ENCODE measurements around the gene CTNNA3.

CTNNA3 gene

GRCh38 chr10:65945061-65945460 is 1750.9 kb downstream of the CTNNA3 start:
- in situ Hi-C loops (cut with HindIII; ENCODE audit: low pct_unique_long_range_greater_than_20kb, low sequenced_read_pairs) = no loop called here
- TF ChIP-seq JUND (IDR thresholded peaks at IDR 0.05; ENCODE audit: low read depth) = no peak
- DNase-seq (ENCODE audit: low read depth in 1 of 2, low spot score in 1 of 2) = peak in 1 of 2 experiments; percentile 31

DNA sequence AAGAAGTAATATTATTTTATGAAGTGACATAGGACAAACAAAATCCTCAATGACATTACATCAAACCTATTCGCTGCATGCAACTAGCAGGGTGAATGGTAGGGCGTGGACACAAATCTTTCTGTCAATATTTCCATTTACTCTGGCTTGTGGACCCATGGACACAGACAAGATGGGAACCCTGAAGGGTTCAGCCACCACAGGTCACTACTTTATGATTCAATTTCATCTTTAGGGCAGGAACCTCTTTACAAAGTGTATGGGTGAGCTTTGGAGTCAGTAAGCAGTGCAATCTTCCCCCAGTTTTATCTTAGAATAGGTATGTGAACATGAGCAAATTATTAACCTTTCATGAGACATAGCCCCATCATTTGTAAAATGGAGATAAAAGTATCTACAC is 1752.5 kb downstream of the CTNNA3 start:
- TF ChIP-seq JUND (IDR thresholded peaks at IDR 0.05; ENCODE audit: low read depth) = no peak
- in situ Hi-C loops (cut with HindIII; ENCODE audit: low pct_unique_long_range_greater_than_20kb, low sequenced_read_pairs) = no loop called here

DNA sequence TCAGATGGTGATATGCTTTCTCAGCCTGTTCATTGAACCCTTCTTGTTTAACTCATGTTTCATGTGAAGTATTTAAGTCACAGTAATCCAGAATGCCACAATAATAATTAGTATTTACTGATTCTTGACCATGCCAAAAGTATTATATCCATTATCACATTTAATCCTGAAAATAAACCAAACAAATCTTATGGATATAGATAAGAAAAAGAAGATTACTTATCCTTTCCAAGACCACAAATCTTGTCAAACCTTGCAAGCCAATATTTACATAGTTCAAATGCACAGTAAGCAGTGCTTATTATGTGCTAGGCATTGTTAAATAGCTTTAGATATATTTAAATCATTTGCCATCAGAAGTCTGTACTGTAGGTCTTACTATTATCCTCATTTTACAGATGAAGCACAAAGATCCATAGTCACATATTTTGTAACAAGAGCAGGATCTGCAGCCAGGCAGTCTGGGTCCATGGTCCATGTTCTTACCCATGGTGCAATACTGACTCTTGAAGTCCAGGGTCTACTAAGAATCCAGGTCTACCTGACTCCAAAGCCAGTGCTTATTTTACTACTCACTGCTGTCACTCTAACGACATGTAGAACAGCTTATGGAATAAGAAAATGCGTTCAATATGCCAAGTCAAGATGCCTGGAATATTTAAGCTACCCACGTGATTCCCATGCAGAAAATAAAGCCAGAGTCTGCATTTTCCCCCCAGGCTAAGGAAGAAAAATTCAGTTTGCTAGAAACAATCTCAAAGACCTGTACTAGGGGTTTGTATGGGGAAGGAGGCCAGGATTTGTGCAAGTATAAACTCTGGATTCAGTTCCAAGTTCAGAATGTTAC is 1755.0 kb downstream of the CTNNA3 start:
- no peak for TF ChIP-seq JUND (IDR thresholded peaks at IDR 0.05; ENCODE audit: low read depth)
- DNase-seq (ENCODE audit: low read depth in 1 of 2, low spot score in 1 of 2) = peak; percentile 45 to 91
- in situ Hi-C loops (cut with HindIII; ENCODE audit: low pct_unique_long_range_greater_than_20kb, low sequenced_read_pairs) = no loop called here

More for the DNA sequence above, 1752.5 kb downstream of the CTNNA3 start:
- no peak for DNase-seq (ENCODE audit: low read depth in 1 of 2, low spot score in 1 of 2)

- TF ChIP-seq JUND (IDR thresholded peaks at IDR 0.05; ENCODE audit: low read depth) = no peak
- in situ Hi-C loops (cut with HindIII; ENCODE audit: low pct_unique_long_range_greater_than_20kb, low sequenced_read_pairs) = no loop called here
- no peak for DNase-seq (ENCODE audit: low read depth in 1 of 2, low spot score in 1 of 2)
These were observed 1755.9 kb downstream of the CTNNA3 start for GRCh38 chr10:65940105-65940504.

- TF ChIP-seq JUND (IDR thresholded peaks at IDR 0.05; ENCODE audit: low read depth) = no peak
- no peak for DNase-seq (ENCODE audit: low read depth in 1 of 2, low spot score in 1 of 2)
- in situ Hi-C loops (cut with HindIII; ENCODE audit: low pct_unique_long_range_greater_than_20kb, low sequenced_read_pairs) = no loop called here
These were observed 1764.5 kb downstream of the CTNNA3 start for GRCh38 chr10:65931291-65932070.

DNA sequence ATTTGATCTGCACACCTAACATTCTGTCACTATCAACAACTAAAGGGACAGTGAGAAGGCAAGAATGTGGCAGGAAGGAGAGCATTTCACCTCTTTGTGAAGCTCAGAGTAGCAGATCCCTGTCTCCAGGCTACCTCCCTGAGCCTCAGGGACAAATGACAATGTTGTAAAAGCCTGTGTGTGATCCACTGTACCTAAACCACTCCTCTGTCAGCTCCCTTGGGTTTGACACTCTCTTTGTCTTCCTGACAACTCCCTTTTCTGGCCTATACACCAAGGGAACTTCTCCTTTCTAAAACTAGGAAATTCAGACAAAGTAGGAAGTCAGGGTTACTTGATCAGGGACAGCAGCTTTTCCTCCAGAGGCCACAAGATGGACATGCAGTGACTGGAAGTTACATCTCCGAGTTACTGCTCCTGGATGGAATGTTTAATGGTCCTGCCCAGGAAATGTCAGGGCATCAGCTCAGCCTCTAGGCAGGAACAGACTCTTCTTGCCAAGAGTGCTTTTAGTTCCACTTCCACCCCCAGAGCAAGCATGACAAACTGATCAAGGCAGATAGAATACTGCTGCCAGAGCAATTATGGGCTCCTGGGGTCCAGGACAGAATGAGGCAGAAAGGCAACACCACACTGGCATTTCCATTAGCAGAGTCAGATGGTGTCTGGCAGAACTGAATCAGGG is 1784.7 kb downstream of the CTNNA3 start:
- in situ Hi-C loops (cut with HindIII; ENCODE audit: low pct_unique_long_range_greater_than_20kb, low sequenced_read_pairs) = no loop called here
- no peak for TF ChIP-seq JUND (IDR thresholded peaks at IDR 0.05; ENCODE audit: low read depth)
- peak in 1 of 2 experiments; percentile 30 for DNase-seq (ENCODE audit: low read depth in 1 of 2, low spot score in 1 of 2)

- TF ChIP-seq JUND (IDR thresholded peaks at IDR 0.05; ENCODE audit: low read depth) = no peak
- DNase-seq (ENCODE audit: low read depth in 1 of 2, low spot score in 1 of 2) = no peak
- in situ Hi-C loops (cut with HindIII; ENCODE audit: low pct_unique_long_range_greater_than_20kb, low sequenced_read_pairs) = no loop called here
These were observed 1785.8 kb downstream of the CTNNA3 start for GRCh38 chr10:65910209-65910608.

DNA sequence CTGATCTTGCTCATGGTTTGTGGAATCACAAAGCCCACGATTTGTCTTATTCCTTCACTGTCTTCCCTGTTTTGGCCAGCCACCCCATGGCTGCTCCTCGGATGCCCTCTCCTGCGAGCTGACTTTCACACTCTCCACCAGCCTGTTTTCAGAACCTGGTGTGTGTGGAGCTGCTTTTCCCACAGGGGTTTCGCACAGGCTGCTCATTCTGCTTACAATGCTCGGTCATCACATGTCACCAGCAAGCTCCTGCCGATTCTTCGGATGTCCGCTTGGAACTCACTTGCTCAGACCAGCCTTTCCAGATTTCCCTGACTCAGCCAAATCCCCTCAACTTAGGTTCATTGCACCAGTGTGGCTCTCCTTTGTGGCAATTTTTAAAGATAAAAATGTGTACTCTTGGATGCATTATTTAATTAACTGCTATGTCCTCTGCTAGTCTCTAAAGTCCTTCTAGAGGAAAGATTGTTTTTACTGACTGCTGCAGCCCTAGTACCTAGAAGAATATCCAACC is 1788.7 kb downstream of the CTNNA3 start:
- in situ Hi-C loops (cut with HindIII; ENCODE audit: low pct_unique_long_range_greater_than_20kb, low sequenced_read_pairs) = no loop called here
- DNase-seq (ENCODE audit: low read depth in 1 of 2, low spot score in 1 of 2) = peak in 1 of 2 experiments; percentile 30
- no peak for TF ChIP-seq JUND (IDR thresholded peaks at IDR 0.05; ENCODE audit: low read depth)

DNA sequence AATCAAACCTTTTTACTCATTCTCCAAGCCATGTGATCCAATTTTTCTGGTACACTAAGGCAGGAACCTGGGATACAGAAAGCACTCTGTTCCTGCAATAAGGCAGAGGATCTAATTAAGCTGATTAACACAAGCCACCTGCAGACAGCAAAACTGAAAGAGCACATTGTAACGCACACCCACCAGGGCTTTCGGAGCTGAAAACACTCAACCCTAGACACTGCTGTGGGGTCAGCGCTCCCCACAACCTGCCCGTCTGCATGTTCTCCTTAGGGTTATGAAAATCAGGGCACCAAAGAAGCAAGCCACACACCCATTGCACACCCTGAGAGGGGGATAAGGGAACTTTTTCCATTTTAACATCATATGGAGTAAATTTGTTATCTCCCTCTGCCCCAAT is 1792.4 kb downstream of the CTNNA3 start:
- in situ Hi-C loops (cut with HindIII; ENCODE audit: low pct_unique_long_range_greater_than_20kb, low sequenced_read_pairs) = no loop called here
- TF ChIP-seq JUND (IDR thresholded peaks at IDR 0.05; ENCODE audit: low read depth) = no peak
- DNase-seq (ENCODE audit: low read depth in 1 of 2, low spot score in 1 of 2) = no peak

DNA sequence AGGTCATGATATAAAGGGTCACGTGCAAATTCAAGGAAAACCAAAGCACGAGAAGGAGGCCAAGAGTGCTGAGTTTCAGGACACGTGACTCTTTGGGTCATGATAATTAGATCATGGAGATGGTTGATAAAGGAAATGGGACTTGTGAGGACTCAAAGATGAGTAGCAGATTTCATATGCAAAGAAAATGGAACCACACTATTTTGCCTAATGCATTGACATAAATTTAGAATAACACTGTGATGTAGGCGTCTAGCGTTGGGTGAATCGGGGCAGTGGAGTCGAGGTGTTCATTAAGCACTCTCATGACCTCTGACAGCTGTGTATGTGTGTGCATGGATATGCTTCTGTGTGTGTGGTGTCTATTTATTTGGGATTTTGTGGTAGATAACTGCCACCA is 1795.7 kb downstream of the CTNNA3 start:
- TF ChIP-seq JUND (IDR thresholded peaks at IDR 0.05; ENCODE audit: low read depth) = no peak
- in situ Hi-C loops (cut with HindIII; ENCODE audit: low pct_unique_long_range_greater_than_20kb, low sequenced_read_pairs) = no loop called here
- DNase-seq (ENCODE audit: low read depth in 1 of 2, low spot score in 1 of 2) = peak in 1 of 2 experiments; percentile 33

DNA sequence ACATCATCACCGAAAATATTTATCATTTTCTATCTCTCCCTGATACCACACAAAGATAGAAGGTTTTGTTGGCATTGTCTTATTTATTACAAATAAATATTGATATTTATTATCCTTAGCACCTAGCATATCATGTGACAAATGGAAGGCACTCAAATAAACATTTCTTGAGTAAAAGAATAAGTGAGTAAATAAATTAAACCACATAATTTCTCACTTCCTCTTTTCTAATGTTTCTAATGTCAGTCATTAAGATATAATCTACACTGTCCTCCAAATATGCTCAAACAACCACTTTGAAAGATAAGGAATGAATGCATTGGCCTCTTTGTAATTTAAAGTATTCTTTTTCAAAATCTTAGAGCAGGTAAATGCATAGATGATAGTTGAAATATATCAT is 1797.9 kb downstream of the CTNNA3 start:
- no peak for TF ChIP-seq JUND (IDR thresholded peaks at IDR 0.05; ENCODE audit: low read depth)
- in situ Hi-C loops (cut with HindIII; ENCODE audit: low pct_unique_long_range_greater_than_20kb, low sequenced_read_pairs) = no loop called here

DNA sequence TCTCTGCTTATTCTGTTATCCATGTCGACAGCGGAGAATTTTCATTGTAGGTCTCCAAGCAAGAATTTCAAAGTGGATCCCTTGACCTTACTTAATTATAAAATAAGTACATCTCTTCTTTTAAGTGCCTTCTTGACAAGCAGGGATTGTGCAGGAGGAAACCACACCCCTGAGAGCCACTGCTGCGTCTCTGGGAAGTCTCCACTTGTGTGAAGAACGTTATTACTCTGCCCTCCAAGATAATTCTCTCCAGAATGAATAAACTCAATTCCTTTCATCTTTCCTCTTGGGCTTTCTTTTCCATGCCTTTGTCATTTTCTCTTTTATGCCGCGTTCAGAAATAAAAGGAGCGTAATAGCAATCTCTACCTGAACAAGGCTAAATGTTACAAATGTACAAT is 1801.0 kb downstream of the CTNNA3 start:
- DNase-seq (ENCODE audit: low read depth in 1 of 2, low spot score in 1 of 2) = no peak
- TF ChIP-seq JUND (IDR thresholded peaks at IDR 0.05; ENCODE audit: low read depth) = no peak
- in situ Hi-C loops (cut with HindIII; ENCODE audit: low pct_unique_long_range_greater_than_20kb, low sequenced_read_pairs) = no loop called here

More for the DNA sequence above, 1797.9 kb downstream of the CTNNA3 start:
- no peak for DNase-seq (ENCODE audit: low read depth in 1 of 2, low spot score in 1 of 2)
